GM21528 (cell line): ENCODE measurements around the gene KCNE1.
"Not testable (repeated sequence)": the region's sequence is repeated elsewhere in the genome, so short reads cannot be mapped to it uniquely, and the experiment has no call there.

Experiments used
- ATAC-seq: cut with Tn5 transposase; IDR thresholded peaks from one replicate; pipeline ENCODE4 v1.9.1; 2021; ENCODE audit warnings: mild to moderate bottlenecking, moderate library complexity; ENCODE audit not compliant: unreplicated experiment, low FRiP score

The KCNE1 gene

GRCh38 chr21:34511787-34512455 is at the start of gene KCNE1:
KCNE1 (minus strand) TSS chr21:34512210; CDS start chr21:34449634, 62,576 bp downstream.
- ATAC-seq: no peak

- ATAC-seq: no peak
Observed at GRCh38 chr21:34561806-34562205, 49.8 kb upstream of the KCNE1 start.

- ATAC-seq: no peak
Observed at GRCh38 chr21:34560609-34561008, 48.6 kb upstream of the KCNE1 start.

- no peak for ATAC-seq
Observed at GRCh38 chr21:34560021-34560420, 48.0 kb upstream of the KCNE1 start.

- ATAC-seq: no peak
Observed at GRCh38 chr21:34559089-34559631, 47.1 kb upstream of the KCNE1 start.

GRCh38 chr21:34558166-34558565 is 46.2 kb upstream of the KCNE1 start:
- ATAC-seq: no peak

GRCh38 chr21:34557261-34557660 is 45.3 kb upstream of the KCNE1 start:
- ATAC-seq: no peak

GRCh38 chr21:34554670-34555069 is 42.7 kb upstream of the KCNE1 start:
- ATAC-seq: not testable (repeated sequence)

GRCh38 chr21:34554227-34554626 is 42.2 kb upstream of the KCNE1 start:
- no peak for ATAC-seq

- ATAC-seq: no peak
Observed at GRCh38 chr21:34553151-34553952, 41.3 kb upstream of the KCNE1 start.

GRCh38 chr21:34552360-34553098 is 40.5 kb upstream of the KCNE1 start:
- no peak for ATAC-seq

- no peak for ATAC-seq
Observed at GRCh38 chr21:34550182-34550799, 38.3 kb upstream of the KCNE1 start.

GRCh38 chr21:34548781-34549376 is 36.9 kb upstream of the KCNE1 start:
- no peak for ATAC-seq

GRCh38 chr21:34546542-34546941 is 34.5 kb upstream of the KCNE1 start:
- ATAC-seq: no peak

- ATAC-seq: peak; percentile 78
Observed at GRCh38 chr21:34545079-34545884, 33.3 kb upstream of the KCNE1 start.

GRCh38 chr21:34544032-34544496 is 32.1 kb upstream of the KCNE1 start:
- no peak for ATAC-seq

GRCh38 chr21:34543017-34543416 is 31.0 kb upstream of the KCNE1 start:
- no peak for ATAC-seq

GRCh38 chr21:34540206-34540605 is 28.2 kb upstream of the KCNE1 start:
- no peak for ATAC-seq

- no peak for ATAC-seq
Observed at GRCh38 chr21:34537838-34538237, 25.8 kb upstream of the KCNE1 start.
